ENCODE measurements around the gene CNN3.

CNN3 gene

GRCh38 chr1:94934551-94934950, 7.6 kb upstream of the CNN3 start:
- peaks cover 20% of the 10 kb centered on the region for H3K27me3 ChIP-seq
- no peak overlapping the region for H3K4me3 ChIP-seq (ENCODE audit: low read depth in 1 of 2, low read length in 1 of 2)
- H3K9me3 ChIP-seq: no peaks in the 10 kb centered on the region
- no peaks in the 10 kb centered on the region for H3K36me3 ChIP-seq
- no peak overlapping the region for H3K27ac ChIP-seq
- H3K4me1 ChIP-seq (ENCODE audit: control insufficient read depth in 1 of 2, insufficient read depth in 1 of 2, low read depth in 1 of 2, low read length in 1 of 2): no peaks in the 10 kb centered on the region
- TF ChIP-seq CTCF (IDR thresholded peaks at IDR 0.05): no peak

GRCh38 chr1:94931254-94931841, 4.4 kb upstream of the CNN3 start:
- peaks cover 5 to 10% of the 10 kb centered on the region in 2 experiments for H3K4me1 ChIP-seq (ENCODE audit: control insufficient read depth in 1 of 2, insufficient read depth in 1 of 2, low read depth in 1 of 2, low read length in 1 of 2)
- no peak overlapping the region for H3K4me3 ChIP-seq (ENCODE audit: low read depth in 1 of 2, low read length in 1 of 2)
- H3K9me3 ChIP-seq: no peaks in the 10 kb centered on the region
- H3K36me3 ChIP-seq: no peaks in the 10 kb centered on the region
- TF ChIP-seq CTCF (IDR thresholded peaks at IDR 0.05): no peak
- H3K27ac ChIP-seq: no peak overlapping the region
- peaks cover 52% of the 10 kb centered on the region for H3K27me3 ChIP-seq

- Histone ChIP-seq H3K27ac (no peak overlapping the region), H3K4me1 (ENCODE audit: control insufficient read depth in 1 of 2, insufficient read depth in 1 of 2, low read depth in 1 of 2, low read length in 1 of 2) (peaks cover 13 to 20% of the 10 kb centered on the region in 2 experiments), H3K9me3 (no peaks in the 10 kb centered on the region), H3K4me3 (ENCODE audit: low read depth in 1 of 2, low read length in 1 of 2) (no peak overlapping the region), H3K27me3 (peaks cover 70% of the 10 kb centered on the region), H3K36me3 (no peaks in the 10 kb centered on the region)
- no peak for TF ChIP-seq CTCF (IDR thresholded peaks at IDR 0.05)
Measured at GRCh38 chr1:94929351-94930217, 2.7 kb upstream of the CNN3 start.

GRCh38 chr1:94928293-94928939, 1.5 kb upstream of the CNN3 start:
- no peak overlapping the region for H3K27ac ChIP-seq

More at GRCh38 chr1:94928293-94928939, 1.5 kb upstream of the CNN3 start:
- peaks cover 13 to 20% of the 10 kb centered on the region in 2 experiments for H3K4me1 ChIP-seq (ENCODE audit: control insufficient read depth in 1 of 2, insufficient read depth in 1 of 2, low read depth in 1 of 2, low read length in 1 of 2)
- no peak overlapping the region for H3K4me3 ChIP-seq (ENCODE audit: low read depth in 1 of 2, low read length in 1 of 2)
- H3K27me3 ChIP-seq: peaks cover 81% of the 10 kb centered on the region
- H3K36me3 ChIP-seq: no peaks in the 10 kb centered on the region
- H3K9me3 ChIP-seq: no peaks in the 10 kb centered on the region
- TF ChIP-seq CTCF (IDR thresholded peaks at IDR 0.05): no peak

All from neutrophil (primary cell).